Uterus (tissue), 2 donors: ENCODE measurements around the gene ASCC1.

Experiments
- POLR2A ChIP-seq, 2 donors: fragments of 450-650 bp; IDR thresholded peaks; one replicate each; pipeline ENCODE4 v1.6.1; 2016; ENCODE audit warnings: antibody characterized with exemption in 2 of 2, mild to moderate bottlenecking in 1 of 2, moderate library complexity in 1 of 2
- TF ChIP-seq, protein P1 (sequence below), 4 experiments: fragments of 200-600 bp in 2 of 4; fragments of 450-650 bp in 2 of 4; sonication (generic) in 2 of 4; IDR thresholded peaks; one replicate each; pipeline ENCODE4 v1.5.1; 2016 to 2019; ENCODE audit warnings: antibody characterized with exemption in 4 of 4, mild to moderate bottlenecking in 2 of 4, moderate library complexity in 1 of 4

DNA sequence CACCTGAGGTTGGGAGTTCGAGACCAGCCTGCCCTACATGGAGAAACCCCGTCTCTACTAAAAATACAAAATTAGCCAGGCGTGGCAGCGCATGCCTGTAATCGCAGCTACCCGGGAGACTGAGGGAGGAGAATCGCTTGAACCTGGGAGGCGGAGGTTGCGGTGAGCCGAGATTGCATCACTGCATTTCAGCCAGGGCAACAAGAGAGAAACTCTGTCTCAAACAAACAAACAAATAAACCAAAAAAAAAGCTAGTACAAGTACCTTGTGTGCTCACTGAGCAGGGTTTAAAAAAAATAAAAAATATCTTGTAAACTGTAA is 116.5 kb downstream of the ASCC1 start:
- TF ChIP-seq, protein P1, sequence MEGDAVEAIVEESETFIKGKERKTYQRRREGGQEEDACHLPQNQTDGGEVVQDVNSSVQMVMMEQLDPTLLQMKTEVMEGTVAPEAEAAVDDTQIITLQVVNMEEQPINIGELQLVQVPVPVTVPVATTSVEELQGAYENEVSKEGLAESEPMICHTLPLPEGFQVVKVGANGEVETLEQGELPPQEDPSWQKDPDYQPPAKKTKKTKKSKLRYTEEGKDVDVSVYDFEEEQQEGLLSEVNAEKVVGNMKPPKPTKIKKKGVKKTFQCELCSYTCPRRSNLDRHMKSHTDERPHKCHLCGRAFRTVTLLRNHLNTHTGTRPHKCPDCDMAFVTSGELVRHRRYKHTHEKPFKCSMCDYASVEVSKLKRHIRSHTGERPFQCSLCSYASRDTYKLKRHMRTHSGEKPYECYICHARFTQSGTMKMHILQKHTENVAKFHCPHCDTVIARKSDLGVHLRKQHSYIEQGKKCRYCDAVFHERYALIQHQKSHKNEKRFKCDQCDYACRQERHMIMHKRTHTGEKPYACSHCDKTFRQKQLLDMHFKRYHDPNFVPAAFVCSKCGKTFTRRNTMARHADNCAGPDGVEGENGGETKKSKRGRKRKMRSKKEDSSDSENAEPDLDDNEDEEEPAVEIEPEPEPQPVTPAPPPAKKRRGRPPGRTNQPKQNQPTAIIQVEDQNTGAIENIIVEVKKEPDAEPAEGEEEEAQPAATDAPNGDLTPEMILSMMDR (IDR thresholded peaks at IDR 0.05) = no peak
- TF ChIP-seq POLR2A (IDR thresholded peaks at IDR 0.05) = no peak
